ENCODE data around the gene RPL29. TPM values are rescaled to one million over a fixed set of nuclear protein-coding genes. Genes with fewer than 3 reads are reported as not detected.

The RPL29 gene
- total and polyA plus RNA-seq, 2 of the 13 experiments (the other 11 are each of a cell fraction or from before 2014, with no cell fraction given), result 1,348 to 2,263 TPM

- BruUV-seq (replicated peaks), result no TSS peak
- H3K4me1 ChIP-seq (ENCODE audit: insufficient read depth, low read length), result peaks cover 70% of the 10 kb centered on the region
- TF ChIP-seq AGO2 (optimal IDR thresholded peaks at IDR 0.05; ENCODE audit: low read depth, low read length) (peak; percentile 44), HDAC2 (CRISPR knock-in tag; IDR thresholded peaks at IDR 0.05) (no peak), HNRNPL (IDR thresholded peaks at IDR 0.05; ENCODE audit: low read depth, low read length) (0 out of 2 replicates have a peak, but pooled peaks have one; percentile 24)
- peaks cover 3% of the 10 kb centered on the region for H3K79me2 ChIP-seq (ENCODE audit: insufficient read depth, low read length)
- H3K27ac ChIP-seq (ENCODE audit: extremely low read length, insufficient read depth, low read length), result no peak overlapping the region
- ATAC-seq (no peak), FAIRE-seq (no peak), DNase-seq (ENCODE audit: low spot score) (no peak)
- no peak overlapping the region for H3K9ac ChIP-seq (ENCODE audit: insufficient read depth, low read depth, low read length)
- H3K27me3 ChIP-seq (ENCODE audit: control insufficient read depth in 1 of 2, insufficient read depth in 2 of 2, low read length in 2 of 2), result no peaks in the 10 kb centered on the region
- CTCF ChIA-PET (ENCODE audit: low intra/inter-chr PET ratio, low total read pairs), result no interaction called here
- intact Hi-C loops (cut with micrococcal nuclease; ENCODE audit: unreplicated experiment), result no loop called here
- no peak overlapping the region for H2AFZ ChIP-seq (ENCODE audit: low read length)
- POLR2A ChIA-PET, result interaction anchor here (0.7 to 2.4 kb wide), 3 partner anchors 10 to 21 kb away, joined by 3 to 12 read pairs (median 7); partner anchors contain the start of genes ABHD14B and PARP3
- 83% methylated on average over 1 of the region's 12 CpGs for WGBS (ENCODE audit: low lambda C conversion rate)
- no peak overlapping the region for H3K4me2 ChIP-seq (ENCODE audit: low read depth, low read length)
- in situ Hi-C loops (cut with HindIII; ENCODE audit: extremely low pct_ligation_motif_present, low pct_unique_long_range_greater_than_20kb), result no loop called here
- no peak overlapping the region for H3K4me3 ChIP-seq (replicated peaks in 1 of 3; ENCODE audit: insufficient read depth in 1 of 3, low read depth in 2 of 3, low read length in 3 of 3)
- H3K36me3 ChIP-seq (replicated peaks in 1 of 2; ENCODE audit: control insufficient read depth in 1 of 2, insufficient read depth in 2 of 2, low read length in 2 of 2), result peaks cover 4 to 14% of the 10 kb centered on the region in 2 experiments; a peak in 4 of 5 replicates
- no peaks in the 10 kb centered on the region for H3K9me3 ChIP-seq (ENCODE audit: low read length)
- no peaks in the 10 kb centered on the region for H4K20me1 ChIP-seq (ENCODE audit: insufficient read depth, low read length)
Observed at GRCh38 chr3:51963951-51964451, 31.7 kb downstream of the RPL29 start.

- no peak overlapping the region for H3K4me2 ChIP-seq (ENCODE audit: low read depth, low read length)
- no peak overlapping the region for H3K4me3 ChIP-seq (replicated peaks in 1 of 3; ENCODE audit: insufficient read depth in 1 of 3, low read depth in 2 of 3, low read length in 3 of 3)
- in situ Hi-C loops (cut with HindIII; ENCODE audit: extremely low pct_ligation_motif_present, low pct_unique_long_range_greater_than_20kb) (no loop called here), intact Hi-C loops (cut with micrococcal nuclease; ENCODE audit: unreplicated experiment) (no loop called here)
- DNase-seq (ENCODE audit: low spot score), result no peak
- no peak for FAIRE-seq
- H3K27me3 ChIP-seq (ENCODE audit: control insufficient read depth in 1 of 2, insufficient read depth in 2 of 2, low read length in 2 of 2), result no peaks in the 10 kb centered on the region
- BruUV-seq (replicated peaks), result no TSS peak
- peaks cover 59% of the 10 kb centered on the region for H3K4me1 ChIP-seq (ENCODE audit: insufficient read depth, low read length)
- peaks cover 3% of the 10 kb centered on the region for H3K79me2 ChIP-seq (ENCODE audit: insufficient read depth, low read length)
- H3K9me3 ChIP-seq (ENCODE audit: low read length), result no peaks in the 10 kb centered on the region
- no peak for TF ChIP-seq ZNF143 (CRISPR knock-in tag; IDR thresholded peaks at IDR 0.05)
- no peak for TF ChIP-seq CSRNP2 (CRISPR knock-in tag; conservative IDR thresholded peaks at IDR 0.05; ENCODE audit: low read depth)
- ChIA-PET POLR2A (interaction anchor here (2.0 to 2.4 kb wide), 2 partner anchors 11 to 20 kb away, joined by 7 to 12 read pairs; partner anchors contain the start of genes ABHD14B and PARP3), CTCF (ENCODE audit: low intra/inter-chr PET ratio, low total read pairs) (no interaction called here)
- 0 out of 3 replicates have a peak, but pooled peaks have one; percentile 4 for ATAC-seq
- H3K9ac ChIP-seq (ENCODE audit: insufficient read depth, low read depth, low read length), result no peak overlapping the region
- H3K36me3 ChIP-seq (replicated peaks in 1 of 2; ENCODE audit: control insufficient read depth in 1 of 2, insufficient read depth in 2 of 2, low read length in 2 of 2), result peaks cover 4 to 14% of the 10 kb centered on the region in 2 experiments; a peak in 4 of 5 replicates
- no peaks in the 10 kb centered on the region for H4K20me1 ChIP-seq (ENCODE audit: insufficient read depth, low read length)
- WGBS (ENCODE audit: low lambda C conversion rate), result 60% methylated on average over 1 of the region's 6 CpGs
- no peak overlapping the region for H3K27ac ChIP-seq (ENCODE audit: extremely low read length, insufficient read depth, low read length)
- no peak overlapping the region for H2AFZ ChIP-seq (ENCODE audit: low read length)
Observed at GRCh38 chr3:51962854-51963530, 32.7 kb downstream of the RPL29 start.

Data from HepG2 (cell line).